K562 (cell line): ENCODE results near the gene SGMS1. TPM values are rescaled to one million over a fixed set of nuclear protein-coding genes. Genes with fewer than 3 reads are reported as not detected.

Source experiments
- CBX8 ChIP-seq: fragments of 200-600 bp; sonication (generic); IDR thresholded peaks from 2 replicates; pipeline ENCODE4 v1.6.1; 2012; ENCODE audit warnings: borderline replicate concordance, mixed run types, low read depth, mild to moderate bottlenecking, moderate library complexity, mixed read lengths, low read length, control low read depth, inconsistent platforms; ENCODE audit not compliant: poor library complexity, severe bottlenecking; ENCODE audit errors: extremely low read depth
- LCOR ChIP-seq: sonication (generic); formaldehyde crosslinking; IDR thresholded peaks from 2 replicates; pipeline ENCODE4 v1.8.0; 2022; ENCODE audit warnings: mild to moderate bottlenecking, missing genetic modification reagents
- PCBP1 ChIP-seq: fragments of 200-400 bp; formaldehyde crosslinking; IDR thresholded peaks from 2 replicates; pipeline ENCODE4 v1.6.1; 2018; ENCODE audit warnings: mild to moderate bottlenecking, low read depth, low read length; ENCODE audit not compliant: poor library complexity, severe bottlenecking
- PTTG1 ChIP-seq: fragments of 450-650 bp; IDR thresholded peaks from 2 replicates; pipeline ENCODE4 v1.6.1; 2016; ENCODE audit warnings: low read depth, mild to moderate bottlenecking, missing genetic modification characterization, missing compliant biosample characterization
- RBM34 ChIP-seq: fragments of 200-400 bp; formaldehyde crosslinking; IDR thresholded peaks from 2 replicates; pipeline ENCODE4 v1.6.1; 2018; ENCODE audit warnings: low read length, borderline replicate concordance; ENCODE audit not compliant: insufficient read depth
- ZNF197 ChIP-seq: fragments of 200-800 bp; sonication (Bioruptor generic); IDR thresholded peaks from 2 replicates; pipeline ENCODE4 v1.6.1; 2016; ENCODE audit warnings: low read depth, missing genetic modification characterization, missing compliant biosample characterization
- ZNF311 ChIP-seq: fragments of 250-450 bp; sonication (Bioruptor Pico); IDR thresholded peaks from 2 replicates; pipeline ENCODE4 v1.4.0; 2020; ENCODE audit warnings: mild to moderate bottlenecking, moderate library complexity
- ZNF354B ChIP-seq: fragments of 250-450 bp; sonication (Bioruptor Pico); IDR thresholded peaks from 2 replicates; pipeline ENCODE4 v1.4.0; 2020
- ZNF699 ChIP-seq: fragments of 250-450 bp; sonication (Bioruptor Pico); IDR thresholded peaks from 2 replicates; pipeline ENCODE4 v1.8.0; 2021; ENCODE audit warnings: mild to moderate bottlenecking, moderate library complexity; ENCODE audit not compliant: insufficient replicate concordance
- polyA plus RNA-seq, 8 experiments: library from polyadenylated mRNA; depleted of rRNA in 4 of 8; stranded (reverse) in 5 of 8; unstranded in 3 of 8; fragments of >200 nt; fragmentation: Nextera tagmentation in 2 of 8; fragmentation: Illumina TruSeq in 1 of 8; extraction: Ambion mirVana in 2 of 8; extraction: Trizol in 1 of 8; gene quantifications; 2 replicates each; pipeline versions ENCODE4 v1.2.1 to v1.2.3, GENCODE V29; 2011 to 2014; ENCODE audit warnings: inconsistent platforms in 1 of 8, missing spikeins in 1 of 8
- total RNA-seq, 7 experiments: library from RNA; depleted of rRNA in 6 of 7; stranded (reverse); fragments of >200 nt in 6 of 7; fragmentation: Illumina TruSeq in 2 of 7; extraction: Trizol in 2 of 7; gene quantifications; 2 replicates each; pipeline versions ENCODE4 v1.2.1 to v1.2.3, GENCODE V29; 2011 to 2021; ENCODE audit warnings: low replicate concordance in 1 of 7
- TF ChIP-seq, protein P1 (sequence below): fragments of 450-650 bp; IDR thresholded peaks from 2 replicates; pipeline ENCODE4 v1.6.1; 2017; ENCODE audit warnings: antibody characterized with exemption, mild to moderate bottlenecking
- TF ChIP-seq, protein P2 (sequence below): fragments of 450-650 bp; formaldehyde crosslinking; IDR thresholded peaks from 2 replicates; pipeline ENCODE4 v1.4.0; 2020; ENCODE audit warnings: mild to moderate bottlenecking
- TF ChIP-seq, protein P3 (sequence below): fragments of 450-650 bp; formaldehyde crosslinking; conservative IDR thresholded peaks from 2 replicates; pipeline ENCODE4 v1.4.0; 2022; ENCODE audit warnings: mild to moderate bottlenecking, missing genetic modification characterization
- TF ChIP-seq, protein P4 (sequence below): sonication (generic); formaldehyde crosslinking; IDR thresholded peaks from 2 replicates; pipeline ENCODE4 v1.8.0; 2023; ENCODE audit warnings: mild to moderate bottlenecking, missing genetic modification reagents

The SGMS1 gene
- total and polyA plus RNA-seq, 9 of the 15 experiments (the other 6 are each of a cell fraction or from before 2014, with no cell fraction given): 22.6 to 232 (median 82.2) TPM

DNA sequence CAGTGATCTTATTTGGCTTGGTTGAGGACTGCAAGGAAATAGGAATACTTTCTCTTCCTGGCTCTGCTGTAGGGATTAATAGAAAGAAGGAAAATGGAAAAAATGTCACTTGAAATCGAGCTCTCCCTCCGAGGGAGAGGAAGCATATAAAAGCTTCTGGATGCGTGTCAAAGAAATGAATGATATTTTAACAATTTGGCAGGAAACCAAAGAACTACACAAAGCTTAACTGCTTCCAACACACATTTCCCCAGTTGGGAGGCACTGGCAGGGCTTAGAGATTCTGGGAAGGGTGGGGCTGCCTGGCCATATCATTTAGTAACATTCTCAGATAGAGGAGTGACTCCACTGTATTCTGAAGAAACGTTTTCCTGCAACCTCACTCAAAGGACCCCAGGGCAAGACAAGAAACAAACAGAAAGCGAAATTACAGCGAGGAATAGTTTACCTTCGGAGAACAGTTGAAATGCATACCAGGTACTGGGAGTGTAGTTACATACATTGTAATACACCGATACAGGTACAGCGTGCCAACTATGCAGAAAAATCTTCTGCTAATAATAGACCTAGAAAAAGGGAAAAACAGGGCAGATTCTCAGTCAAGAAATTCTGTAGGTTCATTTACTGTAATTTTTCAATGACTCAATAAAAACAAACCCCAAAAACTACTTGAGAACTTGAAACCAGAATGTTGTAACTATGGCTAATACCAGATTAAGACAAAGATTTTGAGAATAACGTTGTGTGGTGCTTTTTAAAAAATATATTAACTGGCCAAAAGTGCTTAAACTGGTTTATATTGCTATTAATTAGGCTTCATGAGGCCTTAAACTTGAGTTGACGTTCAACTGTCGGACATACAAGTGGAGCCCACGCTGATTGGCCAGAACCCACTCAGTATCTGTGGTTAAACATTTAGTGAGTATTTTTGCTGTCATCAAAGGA lies 296.7 kb downstream of the SGMS1 start (continued):
- TF ChIP-seq, protein P1, sequence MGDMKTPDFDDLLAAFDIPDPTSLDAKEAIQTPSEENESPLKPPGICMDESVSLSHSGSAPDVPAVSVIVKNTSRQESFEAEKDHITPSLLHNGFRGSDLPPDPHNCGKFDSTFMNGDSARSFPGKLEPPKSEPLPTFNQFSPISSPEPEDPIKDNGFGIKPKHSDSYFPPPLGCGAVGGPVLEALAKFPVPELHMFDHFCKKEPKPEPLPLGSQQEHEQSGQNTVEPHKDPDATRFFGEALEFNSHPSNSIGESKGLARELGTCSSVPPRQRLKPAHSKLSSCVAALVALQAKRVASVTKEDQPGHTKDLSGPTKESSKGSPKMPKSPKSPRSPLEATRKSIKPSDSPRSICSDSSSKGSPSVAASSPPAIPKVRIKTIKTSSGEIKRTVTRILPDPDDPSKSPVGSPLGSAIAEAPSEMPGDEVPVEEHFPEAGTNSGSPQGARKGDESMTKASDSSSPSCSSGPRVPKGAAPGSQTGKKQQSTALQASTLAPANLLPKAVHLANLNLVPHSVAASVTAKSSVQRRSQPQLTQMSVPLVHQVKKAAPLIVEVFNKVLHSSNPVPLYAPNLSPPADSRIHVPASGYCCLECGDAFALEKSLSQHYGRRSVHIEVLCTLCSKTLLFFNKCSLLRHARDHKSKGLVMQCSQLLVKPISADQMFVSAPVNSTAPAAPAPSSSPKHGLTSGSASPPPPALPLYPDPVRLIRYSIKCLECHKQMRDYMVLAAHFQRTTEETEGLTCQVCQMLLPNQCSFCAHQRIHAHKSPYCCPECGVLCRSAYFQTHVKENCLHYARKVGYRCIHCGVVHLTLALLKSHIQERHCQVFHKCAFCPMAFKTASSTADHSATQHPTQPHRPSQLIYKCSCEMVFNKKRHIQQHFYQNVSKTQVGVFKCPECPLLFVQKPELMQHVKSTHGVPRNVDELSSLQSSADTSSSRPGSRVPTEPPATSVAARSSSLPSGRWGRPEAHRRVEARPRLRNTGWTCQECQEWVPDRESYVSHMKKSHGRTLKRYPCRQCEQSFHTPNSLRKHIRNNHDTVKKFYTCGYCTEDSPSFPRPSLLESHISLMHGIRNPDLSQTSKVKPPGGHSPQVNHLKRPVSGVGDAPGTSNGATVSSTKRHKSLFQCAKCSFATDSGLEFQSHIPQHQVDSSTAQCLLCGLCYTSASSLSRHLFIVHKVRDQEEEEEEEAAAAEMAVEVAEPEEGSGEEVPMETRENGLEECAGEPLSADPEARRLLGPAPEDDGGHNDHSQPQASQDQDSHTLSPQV: no peak
- no peak for TF ChIP-seq ZNF311 (CRISPR knock-in tag)
- TF ChIP-seq PCBP1: no peak
- TF ChIP-seq PTTG1 (tag): no peak
- peak; percentile 93 for TF ChIP-seq LCOR (CRISPR knock-in tag)
- no peak for TF ChIP-seq RBM34
- TF ChIP-seq CBX8: no peak
- TF ChIP-seq, protein P2, sequence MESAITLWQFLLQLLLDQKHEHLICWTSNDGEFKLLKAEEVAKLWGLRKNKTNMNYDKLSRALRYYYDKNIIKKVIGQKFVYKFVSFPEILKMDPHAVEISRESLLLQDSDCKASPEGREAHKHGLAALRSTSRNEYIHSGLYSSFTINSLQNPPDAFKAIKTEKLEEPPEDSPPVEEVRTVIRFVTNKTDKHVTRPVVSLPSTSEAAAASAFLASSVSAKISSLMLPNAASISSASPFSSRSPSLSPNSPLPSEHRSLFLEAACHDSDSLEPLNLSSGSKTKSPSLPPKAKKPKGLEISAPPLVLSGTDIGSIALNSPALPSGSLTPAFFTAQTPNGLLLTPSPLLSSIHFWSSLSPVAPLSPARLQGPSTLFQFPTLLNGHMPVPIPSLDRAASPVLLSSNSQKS: no peak; the same call in 1 of the 2 replicates
- TF ChIP-seq, protein P3, sequence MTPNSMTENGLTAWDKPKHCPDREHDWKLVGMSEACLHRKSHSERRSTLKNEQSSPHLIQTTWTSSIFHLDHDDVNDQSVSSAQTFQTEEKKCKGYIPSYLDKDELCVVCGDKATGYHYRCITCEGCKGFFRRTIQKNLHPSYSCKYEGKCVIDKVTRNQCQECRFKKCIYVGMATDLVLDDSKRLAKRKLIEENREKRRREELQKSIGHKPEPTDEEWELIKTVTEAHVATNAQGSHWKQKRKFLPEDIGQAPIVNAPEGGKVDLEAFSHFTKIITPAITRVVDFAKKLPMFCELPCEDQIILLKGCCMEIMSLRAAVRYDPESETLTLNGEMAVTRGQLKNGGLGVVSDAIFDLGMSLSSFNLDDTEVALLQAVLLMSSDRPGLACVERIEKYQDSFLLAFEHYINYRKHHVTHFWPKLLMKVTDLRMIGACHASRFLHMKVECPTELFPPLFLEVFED (CRISPR knock-in tag): 0 out of 2 replicates have a peak, but pooled peaks have one; percentile 9
- TF ChIP-seq ZNF699 (CRISPR knock-in tag): no peak
- TF ChIP-seq, protein P4, sequence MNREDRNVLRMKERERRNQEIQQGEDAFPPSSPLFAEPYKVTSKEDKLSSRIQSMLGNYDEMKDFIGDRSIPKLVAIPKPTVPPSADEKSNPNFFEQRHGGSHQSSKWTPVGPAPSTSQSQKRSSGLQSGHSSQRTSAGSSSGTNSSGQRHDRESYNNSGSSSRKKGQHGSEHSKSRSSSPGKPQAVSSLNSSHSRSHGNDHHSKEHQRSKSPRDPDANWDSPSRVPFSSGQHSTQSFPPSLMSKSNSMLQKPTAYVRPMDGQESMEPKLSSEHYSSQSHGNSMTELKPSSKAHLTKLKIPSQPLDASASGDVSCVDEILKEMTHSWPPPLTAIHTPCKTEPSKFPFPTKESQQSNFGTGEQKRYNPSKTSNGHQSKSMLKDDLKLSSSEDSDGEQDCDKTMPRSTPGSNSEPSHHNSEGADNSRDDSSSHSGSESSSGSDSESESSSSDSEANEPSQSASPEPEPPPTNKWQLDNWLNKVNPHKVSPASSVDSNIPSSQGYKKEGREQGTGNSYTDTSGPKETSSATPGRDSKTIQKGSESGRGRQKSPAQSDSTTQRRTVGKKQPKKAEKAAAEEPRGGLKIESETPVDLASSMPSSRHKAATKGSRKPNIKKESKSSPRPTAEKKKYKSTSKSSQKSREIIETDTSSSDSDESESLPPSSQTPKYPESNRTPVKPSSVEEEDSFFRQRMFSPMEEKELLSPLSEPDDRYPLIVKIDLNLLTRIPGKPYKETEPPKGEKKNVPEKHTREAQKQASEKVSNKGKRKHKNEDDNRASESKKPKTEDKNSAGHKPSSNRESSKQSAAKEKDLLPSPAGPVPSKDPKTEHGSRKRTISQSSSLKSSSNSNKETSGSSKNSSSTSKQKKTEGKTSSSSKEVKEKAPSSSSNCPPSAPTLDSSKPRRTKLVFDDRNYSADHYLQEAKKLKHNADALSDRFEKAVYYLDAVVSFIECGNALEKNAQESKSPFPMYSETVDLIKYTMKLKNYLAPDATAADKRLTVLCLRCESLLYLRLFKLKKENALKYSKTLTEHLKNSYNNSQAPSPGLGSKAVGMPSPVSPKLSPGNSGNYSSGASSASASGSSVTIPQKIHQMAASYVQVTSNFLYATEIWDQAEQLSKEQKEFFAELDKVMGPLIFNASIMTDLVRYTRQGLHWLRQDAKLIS (CRISPR knock-in tag): peak; percentile 70; the same call in 1 of the 2 replicates
- TF ChIP-seq ZNF354B (CRISPR knock-in tag): no peak
- no peak; the same call in none of the 2 replicates for TF ChIP-seq ZNF197 (CRISPR knock-in tag)
